GM21528 (cell line): Measurements from ENCODE around the gene NACC2.

ENCODE experiments used
- ATAC-seq: cut with Tn5 transposase; IDR thresholded peaks from one replicate; pipeline ENCODE4 v1.9.1; 2021; ENCODE audit warnings: mild to moderate bottlenecking, moderate library complexity; ENCODE audit not compliant: unreplicated experiment, low FRiP score

NACC2 gene

GRCh38 chr9:135987838-135988404 is 107.2 kb downstream of the NACC2 start:
- no peak for ATAC-seq

DNA sequence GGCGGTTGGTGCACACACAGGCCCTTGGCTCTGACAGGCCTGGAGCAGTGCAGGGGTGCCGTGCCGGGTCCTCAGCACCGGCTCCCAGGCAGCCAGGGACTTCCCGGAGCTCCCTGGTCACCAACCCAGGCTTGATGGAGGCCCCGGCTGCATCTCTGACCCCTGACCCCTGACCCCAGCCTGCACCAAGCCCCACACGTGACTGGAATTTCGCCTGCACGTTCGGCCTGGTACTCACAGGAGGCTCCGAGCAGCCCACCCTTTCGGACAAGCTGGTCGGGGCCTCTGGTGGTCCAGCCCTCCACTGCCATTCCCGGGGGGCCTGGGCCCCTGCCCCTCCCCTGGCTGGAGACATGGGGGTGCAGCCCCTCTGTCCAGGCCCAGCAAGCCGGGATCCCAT is 108.5 kb downstream of the NACC2 start:
- ATAC-seq = no peak

- no peak for ATAC-seq
Measured at GRCh38 chr9:135985889-135986288, 109.2 kb downstream of the NACC2 start.

GRCh38 chr9:135985459-135985774 is 109.7 kb downstream of the NACC2 start:
- no peak for ATAC-seq

DNA sequence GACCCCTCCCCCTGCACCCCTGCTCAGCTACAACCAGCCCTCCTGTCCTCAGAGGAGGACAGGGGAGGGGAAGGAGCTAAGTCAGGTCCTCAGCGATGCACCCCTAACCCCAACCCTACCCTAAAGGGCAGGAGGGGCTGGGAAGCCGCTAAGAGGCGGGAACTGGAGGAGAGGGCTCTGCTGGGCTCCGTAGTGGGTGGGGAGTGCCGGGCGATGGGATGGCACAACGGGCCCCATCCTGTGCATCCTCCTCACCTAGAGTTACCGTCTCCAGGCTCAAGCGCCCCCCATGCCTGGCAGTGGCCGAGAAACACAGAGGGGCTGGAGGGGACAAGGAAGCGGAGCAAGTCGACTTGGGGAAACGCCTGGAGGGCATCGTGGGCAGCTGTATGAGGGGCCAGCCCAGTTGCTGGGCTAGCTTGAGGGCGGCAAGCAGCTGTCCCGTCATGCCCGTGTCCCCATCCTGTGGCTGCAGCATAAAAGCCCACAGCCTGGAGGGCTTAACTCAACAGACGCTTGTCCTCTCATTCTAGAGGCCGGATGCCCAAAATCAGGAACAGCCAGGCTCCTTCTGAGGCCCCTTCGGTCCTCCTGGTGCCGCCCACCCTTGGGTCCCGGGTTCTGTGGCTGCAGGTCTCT is 110.9 kb downstream of the NACC2 start:
- no peak for ATAC-seq

DNA sequence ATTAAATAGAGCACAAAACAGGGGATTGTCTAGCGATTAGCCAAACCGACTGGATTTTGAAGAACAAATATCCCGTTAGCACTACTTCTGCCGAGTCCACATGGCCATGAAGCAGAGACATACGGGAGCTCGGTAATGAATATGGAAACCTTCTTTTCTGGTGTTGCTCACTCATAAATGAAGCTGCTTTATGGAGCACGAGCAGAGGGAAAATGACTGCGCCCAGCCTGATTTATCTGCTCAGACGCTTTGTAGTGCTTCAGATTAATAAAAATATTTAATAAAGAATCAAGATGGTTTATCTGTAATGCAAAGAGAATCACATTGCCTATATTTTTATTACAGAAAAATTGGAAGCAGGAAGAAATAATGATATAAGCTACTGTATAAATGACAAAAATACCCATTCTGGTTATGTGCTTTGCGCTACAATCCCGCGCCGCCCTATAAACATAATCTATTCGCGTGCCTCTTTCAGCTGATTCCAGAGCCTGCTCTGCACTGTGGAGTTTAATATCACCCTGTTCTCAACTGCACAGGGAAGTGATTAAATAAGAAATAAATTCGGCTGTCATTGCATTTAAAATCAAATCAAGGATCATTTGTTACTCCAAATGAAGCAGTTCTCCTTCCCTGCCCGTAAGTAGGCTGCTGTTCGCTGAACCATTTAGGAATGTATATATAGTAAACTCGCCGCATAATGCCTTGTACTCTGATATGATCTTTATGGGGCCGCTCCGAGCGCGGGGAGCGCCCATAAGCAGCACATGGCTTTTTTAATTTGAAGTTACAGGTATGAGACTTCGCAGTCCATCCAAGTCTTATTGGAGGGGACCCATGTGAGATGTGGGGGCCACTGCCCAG is 111.6 kb downstream of the NACC2 start:
- no peak for ATAC-seq

GRCh38 chr9:135982499-135983207 is 112.4 kb downstream of the NACC2 start:
- ATAC-seq = no peak

DNA sequence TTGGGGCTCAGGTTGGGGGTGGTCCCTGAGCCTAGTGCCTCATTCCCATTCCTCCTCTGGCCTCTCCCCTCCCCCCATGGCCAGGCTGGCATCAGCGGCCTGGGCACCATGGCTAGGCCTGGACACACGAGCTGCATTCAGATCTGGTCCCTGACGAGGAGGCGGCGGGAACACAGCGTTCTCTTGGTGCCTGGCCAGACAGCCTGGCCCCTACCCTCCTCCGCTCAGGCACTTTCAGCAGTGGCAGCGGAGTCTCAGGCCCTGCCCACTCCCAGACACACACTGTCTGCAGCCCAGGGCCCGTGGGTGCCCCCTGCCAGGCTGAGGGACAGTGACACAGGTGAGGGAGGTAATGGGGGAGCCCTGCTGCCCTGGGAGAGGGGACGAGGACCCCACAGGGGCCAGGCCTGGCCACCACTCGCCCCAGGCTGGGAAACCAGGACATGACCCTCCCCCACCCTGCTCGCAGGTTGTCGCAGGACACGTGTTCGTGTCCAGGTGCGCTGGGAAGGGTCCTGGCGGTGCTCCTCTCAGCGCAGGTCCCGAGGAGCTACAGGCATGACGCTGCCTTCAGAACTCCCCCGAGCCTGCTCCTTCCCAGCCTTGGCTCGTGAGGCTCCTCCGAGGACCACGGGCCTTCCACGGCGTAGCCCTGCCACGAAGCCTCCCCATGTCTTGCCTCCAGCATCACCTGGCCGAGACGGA is 114.0 kb downstream of the NACC2 start:
- no peak for ATAC-seq

- no peak for ATAC-seq
Measured at GRCh38 chr9:135979547-135980166, 115.4 kb downstream of the NACC2 start.

GRCh38 chr9:135978642-135979546 is 116.2 kb downstream of the NACC2 start:
- no peak for ATAC-seq

GRCh38 chr9:135976944-135977343 is 118.1 kb downstream of the NACC2 start:
- ATAC-seq = no peak

DNA sequence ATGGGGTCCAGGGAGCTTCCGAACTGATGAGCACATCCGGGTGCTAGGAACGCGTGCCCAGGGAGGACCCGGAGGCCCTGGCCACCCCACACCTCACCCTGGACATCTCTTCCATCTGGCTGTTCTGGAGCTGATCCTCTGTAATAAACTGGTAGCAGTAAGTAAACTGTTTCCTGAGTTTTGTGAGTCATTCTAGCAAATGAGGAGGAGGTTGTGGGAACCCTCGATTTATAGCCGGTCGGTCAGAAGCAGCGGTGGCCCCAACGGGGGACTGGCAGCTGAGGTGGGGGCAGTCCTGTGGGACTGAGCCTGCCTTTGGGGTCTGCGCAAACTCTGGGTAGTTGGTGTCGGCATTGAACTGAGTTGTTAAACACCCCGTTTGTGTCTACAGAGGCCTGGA is 118.6 kb downstream of the NACC2 start:
- no peak for ATAC-seq

GRCh38 chr9:135975834-135976233 is 119.3 kb downstream of the NACC2 start:
- ATAC-seq = no peak

DNA sequence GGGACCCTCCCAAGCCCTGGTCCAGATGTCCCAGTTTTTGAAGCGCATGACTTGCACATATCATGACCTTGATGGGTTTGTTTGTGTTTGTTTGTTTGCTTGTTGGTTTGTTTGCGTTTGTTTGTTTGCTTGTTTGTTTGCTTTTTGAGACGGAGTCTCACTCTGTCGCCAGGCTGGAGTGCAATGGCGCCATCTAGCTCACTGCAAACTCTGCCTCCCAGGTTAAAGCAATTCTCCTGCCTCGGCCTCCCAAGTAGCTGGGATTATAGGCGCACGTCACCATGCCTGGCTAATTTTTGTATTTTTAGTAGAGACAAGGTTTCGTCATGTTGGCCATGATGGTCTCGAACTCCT is 120.9 kb downstream of the NACC2 start:
- ATAC-seq = no peak

GRCh38 chr9:135973277-135974219 is 121.5 kb downstream of the NACC2 start:
- ATAC-seq = no peak

DNA sequence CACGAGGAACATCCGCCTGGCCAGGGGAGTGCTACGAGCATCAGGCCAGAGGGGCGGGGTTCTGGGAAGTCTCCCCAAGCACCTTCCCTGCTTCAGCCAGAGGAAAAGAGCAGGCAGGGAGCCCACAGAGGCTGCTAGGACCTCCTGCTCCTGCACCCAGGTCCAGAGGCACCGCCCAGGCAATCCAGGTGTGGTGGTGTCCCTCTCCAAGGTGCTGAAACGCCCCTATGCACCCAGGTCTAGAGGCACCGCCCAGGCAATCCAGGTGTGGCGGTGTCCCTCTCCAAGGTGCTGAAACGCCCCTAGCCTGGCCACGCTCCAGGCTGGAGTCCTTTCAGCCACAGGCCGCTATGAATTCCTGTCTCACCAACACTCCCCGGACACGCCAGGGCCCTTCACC is 123.2 kb downstream of the NACC2 start:
- ATAC-seq = no peak

DNA sequence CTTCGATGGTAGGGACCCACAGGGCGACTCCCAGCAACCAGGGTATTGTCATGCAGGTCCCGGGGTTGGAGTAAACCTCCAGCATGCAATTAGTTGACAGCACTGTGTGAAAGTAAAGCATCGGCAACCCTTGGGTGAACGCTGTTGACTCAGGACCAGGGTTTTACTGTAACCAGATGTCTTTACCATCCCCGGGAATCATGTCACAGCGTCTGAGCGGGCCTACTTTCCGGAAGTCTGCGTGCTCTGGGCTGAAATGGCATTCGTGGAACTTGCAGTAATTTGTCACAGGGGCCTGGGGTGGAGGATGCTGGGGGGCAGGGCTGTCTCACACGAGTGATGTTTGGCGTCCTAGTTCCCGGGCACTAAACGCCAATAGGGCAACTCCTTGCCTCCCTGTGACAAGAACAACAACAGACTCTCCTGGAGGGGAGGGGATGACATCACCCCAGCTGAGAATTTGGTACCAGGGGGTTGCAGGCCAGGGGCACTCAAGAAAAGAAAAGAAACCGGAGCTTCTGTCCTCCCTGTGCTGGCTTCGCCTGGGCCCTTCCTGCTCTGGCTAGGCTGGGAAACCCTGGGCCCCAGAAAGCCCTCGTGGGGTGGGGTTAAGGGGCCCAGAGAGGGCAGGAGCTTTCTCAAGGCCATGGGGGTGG is 123.8 kb downstream of the NACC2 start:
- ATAC-seq = no peak
